ENCODE measurements around the gene FGD6. TPM values are rescaled to one million over a fixed set of nuclear protein-coding genes. Genes with fewer than 3 reads are reported as not detected.
"Not testable (repeated sequence)": the region's sequence is repeated elsewhere in the genome, so short reads cannot be mapped to it uniquely, and the experiment has no call there.

The FGD6 gene
- total RNA-seq, 1 experiment from 2014 or later, result 42.5 TPM

- H2AFZ ChIP-seq (ENCODE audit: low read length), result no peak overlapping the region
- no peaks in the 10 kb centered on the region for H4K20me1 ChIP-seq (ENCODE audit: insufficient read depth, low read depth, low read length)
- H3K27ac ChIP-seq (ENCODE audit: low read length), result peak overlapping the region; percentile 77
- peaks cover 98% of the 10 kb centered on the region for H3K79me2 ChIP-seq (ENCODE audit: low read length)
- peaks cover 35% of the 10 kb centered on the region for H3K36me3 ChIP-seq (ENCODE audit: insufficient read depth, low read length)
- DNase-seq, result no peak
- no peaks in the 10 kb centered on the region for H3K9me2 ChIP-seq (replicated peaks; ENCODE audit: insufficient read depth, low read length)
- H3K9ac ChIP-seq (ENCODE audit: low read length), result peak overlapping the region; percentile 10; the same call in 1 of the 2 replicates
- no peaks in the 10 kb centered on the region for H3K9me3 ChIP-seq (ENCODE audit: low read length)
- H3K4me3 ChIP-seq (ENCODE audit: low read length), result no peak overlapping the region
- peaks cover 93% of the 10 kb centered on the region for H3K4me1 ChIP-seq (ENCODE audit: low read length)
- H3K27me3 ChIP-seq (ENCODE audit: low read length), result no peaks in the 10 kb centered on the region
- H3K4me2 ChIP-seq (ENCODE audit: low read depth, low read length, poor library complexity, severe bottlenecking), result peak overlapping the region; percentile 37
Observed at GRCh38 chr12:95201056-95201670, 16.1 kb downstream of the FGD6 start.

GRCh38 chr12:95200128-95200894, 17.0 kb downstream of the FGD6 start:
- Histone ChIP-seq H3K9ac (ENCODE audit: low read length) (peak overlapping the region; percentile 2; the same call in 1 of the 2 replicates), H3K27me3 (ENCODE audit: low read length) (no peaks in the 10 kb centered on the region), H3K36me3 (ENCODE audit: insufficient read depth, low read length) (peaks cover 33% of the 10 kb centered on the region), H3K4me2 (ENCODE audit: low read depth, low read length, poor library complexity, severe bottlenecking) (peak overlapping the region; percentile 37), H4K20me1 (ENCODE audit: insufficient read depth, low read depth, low read length) (no peaks in the 10 kb centered on the region), H2AFZ (ENCODE audit: low read length) (no peak overlapping the region), H3K9me2 (replicated peaks; ENCODE audit: insufficient read depth, low read length) (no peaks in the 10 kb centered on the region), H3K27ac (ENCODE audit: low read length) (peak overlapping the region; percentile 77), H3K9me3 (ENCODE audit: low read length) (no peaks in the 10 kb centered on the region), H3K79me2 (ENCODE audit: low read length) (peaks cover 97% of the 10 kb centered on the region), H3K4me1 (ENCODE audit: low read length) (peaks cover 85% of the 10 kb centered on the region), H3K4me3 (ENCODE audit: low read length) (no peak overlapping the region)
- no peak for DNase-seq

- no peaks in the 10 kb centered on the region for H4K20me1 ChIP-seq (ENCODE audit: insufficient read depth, low read depth, low read length)
Observed at GRCh38 chr12:95198914-95199313, 18.4 kb downstream of the FGD6 start.

GRCh38 chr12:95197636-95198035, 19.6 kb downstream of the FGD6 start:
- H3K27ac ChIP-seq (ENCODE audit: low read length), result peak overlapping the region; percentile 77
- peak; percentile 77 for DNase-seq
- H3K4me3 ChIP-seq (ENCODE audit: low read length), result no peak overlapping the region
- no peaks in the 10 kb centered on the region for H4K20me1 ChIP-seq (ENCODE audit: insufficient read depth, low read depth, low read length)
- H3K9me2 ChIP-seq (replicated peaks; ENCODE audit: insufficient read depth, low read length), result no peaks in the 10 kb centered on the region
- H3K27me3 ChIP-seq (ENCODE audit: low read length), result no peaks in the 10 kb centered on the region
- H2AFZ ChIP-seq (ENCODE audit: low read length), result no peak overlapping the region
- H3K79me2 ChIP-seq (ENCODE audit: low read length), result peaks cover 92% of the 10 kb centered on the region
- peaks cover 63% of the 10 kb centered on the region for H3K4me1 ChIP-seq (ENCODE audit: low read length)
- peaks cover 22% of the 10 kb centered on the region for H3K36me3 ChIP-seq (ENCODE audit: insufficient read depth, low read length)
- H3K9me3 ChIP-seq (ENCODE audit: low read length), result no peaks in the 10 kb centered on the region
- H3K4me2 ChIP-seq (ENCODE audit: low read depth, low read length, poor library complexity, severe bottlenecking), result peak overlapping the region; percentile 46
- H3K9ac ChIP-seq (ENCODE audit: low read length), result no peak overlapping the region

More at GRCh38 chr12:95198914-95199313, 18.4 kb downstream of the FGD6 start:
- Histone ChIP-seq H3K9me2 (replicated peaks; ENCODE audit: insufficient read depth, low read length) (no peaks in the 10 kb centered on the region), H3K79me2 (ENCODE audit: low read length) (peaks cover 96% of the 10 kb centered on the region), H3K4me2 (ENCODE audit: low read depth, low read length, poor library complexity, severe bottlenecking) (peak overlapping the region; percentile 37), H3K9ac (ENCODE audit: low read length) (0 out of 2 replicates have a peak overlapping the region, but pooled peaks have one; percentile 6), H3K9me3 (ENCODE audit: low read length) (no peaks in the 10 kb centered on the region), H3K36me3 (ENCODE audit: insufficient read depth, low read length) (peaks cover 23% of the 10 kb centered on the region), H3K27me3 (ENCODE audit: low read length) (no peaks in the 10 kb centered on the region), H2AFZ (ENCODE audit: low read length) (no peak overlapping the region), H3K27ac (ENCODE audit: low read length) (peak overlapping the region; percentile 77), H3K4me1 (ENCODE audit: low read length) (peaks cover 72% of the 10 kb centered on the region), H3K4me3 (ENCODE audit: low read length) (no peak overlapping the region)
- DNase-seq, result peak; percentile 45

- DNase-seq; H3K27me3 ChIP-seq (ENCODE audit: low read length); H3K9ac ChIP-seq (ENCODE audit: low read length); H3K9me2 ChIP-seq (replicated peaks; ENCODE audit: insufficient read depth, low read length); H2AFZ ChIP-seq (ENCODE audit: low read length); H3K9me3 ChIP-seq (ENCODE audit: low read length); H3K4me3 ChIP-seq (ENCODE audit: low read length); H4K20me1 ChIP-seq (ENCODE audit: insufficient read depth, low read depth, low read length): not testable (repeated sequence)
- peak overlapping the region; percentile 46 for H3K4me2 ChIP-seq (ENCODE audit: low read depth, low read length, poor library complexity, severe bottlenecking)
- H3K4me1 ChIP-seq (ENCODE audit: low read length), result peaks cover 65% of the 10 kb centered on the region
- peaks cover 22% of the 10 kb centered on the region for H3K36me3 ChIP-seq (ENCODE audit: insufficient read depth, low read length)
- peak overlapping the region; percentile 77 for H3K27ac ChIP-seq (ENCODE audit: low read length)
- peaks cover 94% of the 10 kb centered on the region for H3K79me2 ChIP-seq (ENCODE audit: low read length)
Observed at GRCh38 chr12:95196875-95197569, 20.2 kb downstream of the FGD6 start.

- H2AFZ ChIP-seq (ENCODE audit: low read length), result no peak overlapping the region
- peaks cover 17% of the 10 kb centered on the region for H3K36me3 ChIP-seq (ENCODE audit: insufficient read depth, low read length)
- H3K9me3 ChIP-seq (ENCODE audit: low read length), result no peaks in the 10 kb centered on the region
- no peak for DNase-seq
- H3K9ac ChIP-seq (ENCODE audit: low read length), result no peak overlapping the region
- H3K4me2 ChIP-seq (ENCODE audit: low read depth, low read length, poor library complexity, severe bottlenecking), result no peak overlapping the region
- H3K4me1 ChIP-seq (ENCODE audit: low read length), result peaks cover 65% of the 10 kb centered on the region
- H3K27me3 ChIP-seq (ENCODE audit: low read length), result no peaks in the 10 kb centered on the region
- no peak overlapping the region for H3K27ac ChIP-seq (ENCODE audit: low read length)
- peaks cover 94% of the 10 kb centered on the region for H3K79me2 ChIP-seq (ENCODE audit: low read length)
- H4K20me1 ChIP-seq (ENCODE audit: insufficient read depth, low read depth, low read length), result no peaks in the 10 kb centered on the region
- H3K9me2 ChIP-seq (replicated peaks; ENCODE audit: insufficient read depth, low read length), result no peaks in the 10 kb centered on the region
- H3K4me3 ChIP-seq (ENCODE audit: low read length), result no peak overlapping the region
Observed at GRCh38 chr12:95195122-95195521, 22.1 kb downstream of the FGD6 start.

- H3K9ac ChIP-seq (ENCODE audit: low read length), result no peak overlapping the region
- peaks cover 94% of the 10 kb centered on the region for H3K79me2 ChIP-seq (ENCODE audit: low read length)
- H3K4me2 ChIP-seq (ENCODE audit: low read depth, low read length, poor library complexity, severe bottlenecking), result no peak overlapping the region
Observed at GRCh38 chr12:95193139-95193538, 24.1 kb downstream of the FGD6 start.

GRCh38 chr12:95192271-95192670, 25.0 kb downstream of the FGD6 start:
- Histone ChIP-seq H4K20me1 (ENCODE audit: insufficient read depth, low read depth, low read length) (no peaks in the 10 kb centered on the region), H3K27ac (ENCODE audit: low read length) (peak overlapping the region; percentile 1; the same call in 1 of the 2 replicates), H3K27me3 (ENCODE audit: low read length) (no peaks in the 10 kb centered on the region), H2AFZ (ENCODE audit: low read length) (no peak overlapping the region), H3K9me2 (replicated peaks; ENCODE audit: insufficient read depth, low read length) (no peaks in the 10 kb centered on the region), H3K9me3 (ENCODE audit: low read length) (no peaks in the 10 kb centered on the region), H3K79me2 (ENCODE audit: low read length) (peaks cover 94% of the 10 kb centered on the region), H3K4me2 (ENCODE audit: low read depth, low read length, poor library complexity, severe bottlenecking) (no peak overlapping the region), H3K4me3 (ENCODE audit: low read length) (no peak overlapping the region), H3K36me3 (ENCODE audit: insufficient read depth, low read length) (peaks cover 10% of the 10 kb centered on the region; the same call in 1 of the 2 replicates), H3K9ac (ENCODE audit: low read length) (no peak overlapping the region), H3K4me1 (ENCODE audit: low read length) (peaks cover 65% of the 10 kb centered on the region)
- DNase-seq, result no peak

More at GRCh38 chr12:95193139-95193538, 24.1 kb downstream of the FGD6 start:
- Histone ChIP-seq H3K9me2 (replicated peaks; ENCODE audit: insufficient read depth, low read length) (no peaks in the 10 kb centered on the region), H3K27ac (ENCODE audit: low read length) (no peak overlapping the region), H3K4me3 (ENCODE audit: low read length) (no peak overlapping the region), H4K20me1 (ENCODE audit: insufficient read depth, low read depth, low read length) (no peaks in the 10 kb centered on the region), H3K9me3 (ENCODE audit: low read length) (no peaks in the 10 kb centered on the region), H3K27me3 (ENCODE audit: low read length) (no peaks in the 10 kb centered on the region), H3K4me1 (ENCODE audit: low read length) (peaks cover 65% of the 10 kb centered on the region), H3K36me3 (ENCODE audit: insufficient read depth, low read length) (peaks cover 3% of the 10 kb centered on the region; the same call in 1 of the 2 replicates), H2AFZ (ENCODE audit: low read length) (no peak overlapping the region)
- DNase-seq, result no peak

All from Karpas-422 (cell line).